Endodermal cell (in vitro differentiated cells): ENCODE data around the gene PLA2G4F. TPM values are rescaled to one million over a fixed set of nuclear protein-coding genes. Genes with fewer than 3 reads are reported as not detected.

Experiments
- DNase-seq: peaks from one replicate; pipeline ENCODE4 v3.0.0-alpha.2; 2017
- H3K27ac ChIP-seq: 2 replicates; pipeline ENCODE4 v1.5.1; 2013; ENCODE audit warnings: mild to moderate bottlenecking, low read depth, low read length, moderate library complexity
- H3K27me3 ChIP-seq: 2 replicates; pipeline ENCODE4 v1.6.1; 2013; ENCODE audit warnings: mild to moderate bottlenecking, low read length, moderate library complexity; ENCODE audit not compliant: insufficient read depth, control insufficient read depth, poor library complexity, severe bottlenecking
- H3K36me3 ChIP-seq: 2 replicates; pipeline ENCODE4 v1.7.0; 2013; ENCODE audit warnings: mild to moderate bottlenecking, low read length, moderate library complexity; ENCODE audit not compliant: control insufficient read depth, insufficient read depth
- H3K4me1 ChIP-seq: one replicate; pipeline ENCODE4 v1.7.0; 2013; ENCODE audit warnings: low read length; ENCODE audit not compliant: control insufficient read depth, insufficient read depth
- H3K4me3 ChIP-seq: 2 replicates; pipeline ENCODE4 v1.5.1; 2013; ENCODE audit warnings: mild to moderate bottlenecking, low read length, moderate library complexity
- H3K9ac ChIP-seq: 2 replicates; pipeline ENCODE4 v1.6.1; 2013; ENCODE audit warnings: mild to moderate bottlenecking, low read length, moderate library complexity; ENCODE audit not compliant: poor library complexity, severe bottlenecking; ENCODE audit errors: extremely low read depth
- H3K9me3 ChIP-seq: 2 replicates; pipeline ENCODE4 v1.6.1; 2013; ENCODE audit warnings: mild to moderate bottlenecking, low read length, moderate library complexity; ENCODE audit not compliant: control insufficient read depth
- H3K27ac Mint-ChIP-seq: 2 replicates; pipeline ENCODE4 v1.8.0; 2020; ENCODE audit warnings: mixed read lengths
- H3K27me3 Mint-ChIP-seq: 2 replicates; pipeline ENCODE4 v1.8.0; 2021; ENCODE audit warnings: mild to moderate bottlenecking, mixed read lengths; ENCODE audit not compliant: insufficient read depth
- H3K36me3 Mint-ChIP-seq: 2 replicates; pipeline ENCODE4 v1.8.0; 2020; ENCODE audit warnings: low read depth, mixed read lengths
- H3K4me1 Mint-ChIP-seq: 2 replicates; pipeline ENCODE4 v1.8.0; 2020; ENCODE audit warnings: mixed read lengths
- H3K4me3 Mint-ChIP-seq: 2 replicates; pipeline ENCODE4 v1.8.0; 2020; ENCODE audit warnings: mild to moderate bottlenecking, moderate library complexity, mixed read lengths
- H3K9me3 Mint-ChIP-seq: 2 replicates; pipeline ENCODE4 v1.8.0; 2020; ENCODE audit warnings: mild to moderate bottlenecking, mixed read lengths
- WGBS, 2 experiments: methylation state at CpG; one replicate each; pipeline versions ENCODE4 v1.1.5 to v1.1.7; 2013; ENCODE audit warnings: missing lambda C conversion rate in 2 of 2, mixed read lengths in 1 of 2; ENCODE audit not compliant: insufficient coverage in 1 of 2, insufficient read length in 1 of 2; 5-methylcytosine and 5-hydroxymethylcytosine counted together
- total RNA-seq, 2 donors: library from RNA; stranded (reverse); fragmentation: NEBNext Ultra II Directional in 1 of 2; extraction: Animal tissue kit (Norgen Biotek cat#: 25700) in 1 of 2; gene quantifications; 2 replicates in 1 of 2; 3 replicates in 1 of 2; pipeline ENCODE4 v1.2.1, GENCODE V29; 2021
- TF ChIP-seq, protein P1 (sequence below): fragments of 200-600 bp; sonication (generic); conservative IDR thresholded peaks from 2 replicates; pipeline ENCODE4 v1.5.0; 2021; ENCODE audit warnings: antibody characterized with exemption, mild to moderate bottlenecking

PLA2G4F gene
- total RNA-seq, 2 donors from 2014 or later, result 0.22 TPM; not detected in 1

DNA sequence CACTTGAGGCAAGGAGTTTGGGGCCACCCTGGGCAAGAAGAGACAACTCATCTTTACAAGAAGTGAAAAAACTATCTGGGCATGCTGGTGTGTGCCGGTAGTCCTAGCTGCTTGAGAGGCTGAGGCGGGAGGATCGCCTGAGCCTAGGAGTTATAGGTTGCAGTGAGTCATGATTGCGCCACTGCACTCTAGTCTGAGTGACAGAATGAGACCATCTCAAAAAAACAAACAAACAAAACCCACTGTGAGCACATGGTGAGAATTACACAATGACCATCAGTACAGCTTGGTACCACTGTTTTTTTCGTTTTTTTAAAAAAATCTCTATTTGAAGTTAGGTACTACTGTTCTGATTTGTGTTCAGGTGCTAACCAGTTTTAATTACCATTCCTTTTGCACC is 38.1 kb upstream of the PLA2G4F start:
- H3K27me3 Mint-ChIP-seq, result no peaks in the 10 kb centered on the region
- no peak for DNase-seq

DNA sequence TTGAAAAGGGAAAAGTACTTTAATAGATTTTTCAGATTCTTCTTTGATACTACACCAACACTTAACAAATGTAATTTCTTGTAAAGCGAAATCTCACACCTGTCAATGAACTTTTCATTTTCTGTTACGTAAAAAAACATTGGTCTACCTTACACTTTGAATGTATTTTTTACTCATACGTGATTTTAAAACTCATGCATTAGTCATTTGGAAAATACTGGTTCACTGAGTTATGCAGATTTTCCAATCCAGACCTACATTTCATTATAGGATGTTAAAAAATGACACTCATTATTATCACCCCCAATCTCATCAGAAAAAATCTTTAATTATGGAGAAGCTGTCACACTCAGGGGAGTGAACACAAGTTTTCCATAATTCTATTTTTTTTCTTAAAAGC is 36.9 kb upstream of the PLA2G4F start:
- Histone ChIP-seq H3K36me3 (peaks cover 44% of the 10 kb centered on the region), H3K9me3 (no peaks in the 10 kb centered on the region), H3K9ac (no peak overlapping the region), H3K4me1 (no peaks in the 10 kb centered on the region), H3K4me3 (no peak overlapping the region), H3K27ac (no peak overlapping the region), H3K27me3 (no peaks in the 10 kb centered on the region)
- H3K36me3 Mint-ChIP-seq, result peaks cover 62% of the 10 kb centered on the region
- TF ChIP-seq, protein P1, sequence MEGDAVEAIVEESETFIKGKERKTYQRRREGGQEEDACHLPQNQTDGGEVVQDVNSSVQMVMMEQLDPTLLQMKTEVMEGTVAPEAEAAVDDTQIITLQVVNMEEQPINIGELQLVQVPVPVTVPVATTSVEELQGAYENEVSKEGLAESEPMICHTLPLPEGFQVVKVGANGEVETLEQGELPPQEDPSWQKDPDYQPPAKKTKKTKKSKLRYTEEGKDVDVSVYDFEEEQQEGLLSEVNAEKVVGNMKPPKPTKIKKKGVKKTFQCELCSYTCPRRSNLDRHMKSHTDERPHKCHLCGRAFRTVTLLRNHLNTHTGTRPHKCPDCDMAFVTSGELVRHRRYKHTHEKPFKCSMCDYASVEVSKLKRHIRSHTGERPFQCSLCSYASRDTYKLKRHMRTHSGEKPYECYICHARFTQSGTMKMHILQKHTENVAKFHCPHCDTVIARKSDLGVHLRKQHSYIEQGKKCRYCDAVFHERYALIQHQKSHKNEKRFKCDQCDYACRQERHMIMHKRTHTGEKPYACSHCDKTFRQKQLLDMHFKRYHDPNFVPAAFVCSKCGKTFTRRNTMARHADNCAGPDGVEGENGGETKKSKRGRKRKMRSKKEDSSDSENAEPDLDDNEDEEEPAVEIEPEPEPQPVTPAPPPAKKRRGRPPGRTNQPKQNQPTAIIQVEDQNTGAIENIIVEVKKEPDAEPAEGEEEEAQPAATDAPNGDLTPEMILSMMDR, result no peak
- no peaks in the 10 kb centered on the region for H3K27me3 Mint-ChIP-seq
- no peaks in the 10 kb centered on the region for H3K4me1 Mint-ChIP-seq
- WGBS, 2 experiments, result 94 to 96% methylated on average over 3 of the region's 3 CpGs
- H3K27ac Mint-ChIP-seq, result no peak overlapping the region
- no peak overlapping the region for H3K4me3 Mint-ChIP-seq
- DNase-seq, result no peak
- peaks cover 14% of the 10 kb centered on the region for H3K9me3 Mint-ChIP-seq

More for the DNA sequence above, 38.1 kb upstream of the PLA2G4F start:
- no peak overlapping the region for H3K4me3 ChIP-seq
- Mint-ChIP-seq H3K36me3 (peaks cover 65% of the 10 kb centered on the region), H3K4me1 (no peaks in the 10 kb centered on the region), H3K4me3 (no peak overlapping the region), H3K9me3 (peaks cover 14% of the 10 kb centered on the region), H3K27ac (no peak overlapping the region)
- no peak overlapping the region for H3K9ac ChIP-seq
- H3K4me1 ChIP-seq, result no peaks in the 10 kb centered on the region
- TF ChIP-seq, protein P1, result no peak
- peaks cover 40% of the 10 kb centered on the region for H3K36me3 ChIP-seq
- no peak overlapping the region for H3K27ac ChIP-seq
- H3K9me3 ChIP-seq, result no peaks in the 10 kb centered on the region
- WGBS, 2 experiments, result 80 to 93% methylated on average over 1 to 5 of the region's 5 CpGs
- no peaks in the 10 kb centered on the region for H3K27me3 ChIP-seq

DNA sequence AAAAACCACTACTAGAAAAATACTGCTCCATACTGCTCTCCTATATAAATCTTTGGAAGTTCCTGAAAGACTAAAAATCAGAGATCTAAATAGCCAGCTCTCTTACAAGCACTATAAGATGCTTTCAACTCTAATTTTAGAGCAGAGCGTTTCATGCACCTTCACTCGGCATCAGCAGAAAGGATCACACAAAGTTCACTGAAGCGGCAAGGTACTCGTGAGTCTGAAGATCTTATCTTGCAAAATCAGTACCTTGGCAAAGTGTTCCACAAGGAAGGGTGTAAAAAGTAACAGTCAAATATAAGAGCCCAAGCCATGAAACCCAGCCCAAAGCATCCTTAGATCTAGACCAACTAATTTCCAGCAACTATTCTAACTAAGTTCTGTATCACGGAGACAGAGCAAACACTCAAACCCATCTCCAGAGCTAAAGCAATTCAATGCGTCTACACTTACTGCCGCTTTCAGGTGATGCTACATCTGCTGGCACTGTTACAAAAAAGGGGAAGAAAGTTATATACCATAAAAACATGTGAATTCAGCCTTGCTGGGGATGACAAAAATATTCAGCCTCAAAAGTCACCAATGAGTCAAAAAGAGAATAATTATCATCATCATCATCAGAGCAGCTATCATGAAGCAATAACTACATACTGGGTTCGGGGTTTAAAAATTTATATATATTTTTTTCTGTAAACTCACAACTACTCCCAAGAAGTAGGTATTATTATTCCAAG is 35.3 kb upstream of the PLA2G4F start:
- no peaks in the 10 kb centered on the region for H3K27me3 ChIP-seq
- no peak overlapping the region for H3K27ac ChIP-seq
- H3K36me3 ChIP-seq, result peaks cover 46% of the 10 kb centered on the region
- H3K4me1 ChIP-seq, result no peaks in the 10 kb centered on the region
- Mint-ChIP-seq H3K9me3 (peaks cover 10% of the 10 kb centered on the region), H3K27me3 (no peaks in the 10 kb centered on the region), H3K27ac (no peak overlapping the region), H3K4me3 (no peak overlapping the region), H3K4me1 (no peaks in the 10 kb centered on the region), H3K36me3 (peaks cover 62% of the 10 kb centered on the region)
- 95 to 100% methylated on average over 6 to 7 of the region's 8 CpGs for WGBS, 2 experiments
- no peak for DNase-seq
- no peak overlapping the region for H3K9ac ChIP-seq
- TF ChIP-seq, protein P1, result no peak
- H3K9me3 ChIP-seq, result no peaks in the 10 kb centered on the region
- H3K4me3 ChIP-seq, result no peak overlapping the region
